Esophagus muscularis mucosa (tissue), 4 donors: Measurements from ENCODE around the gene NISCH.

Experiments used
- EP300 ChIP-seq: sonication (generic); formaldehyde crosslinking; IDR thresholded peaks from one replicate; pipeline ENCODE4 v1.6.1; 2017; ENCODE audit warnings: antibody characterized with exemption
- POLR2A ChIP-seq: fragments of 450-650 bp; IDR thresholded peaks from one replicate; pipeline ENCODE4 v1.6.1; 2017; ENCODE audit warnings: antibody characterized with exemption, moderate library complexity, mild to moderate bottlenecking, low read depth
- POLR2AphosphoS5 ChIP-seq, 2 donors: sonication (generic); formaldehyde crosslinking; IDR thresholded peaks; one replicate each; pipeline ENCODE4 v1.6.1; 2017; ENCODE audit warnings: antibody characterized with exemption in 2 of 2
- TF ChIP-seq, protein P1 (sequence below), 3 experiments: fragments of 200-600 bp in 2 of 3; fragments of 450-650 bp in 1 of 3; sonication (generic) in 2 of 3; IDR thresholded peaks; one replicate each; pipeline ENCODE4 v1.5.1; 2017 to 2019; ENCODE audit warnings: antibody characterized with exemption in 3 of 3, mild to moderate bottlenecking in 2 of 3, moderate library complexity in 1 of 3

DNA sequence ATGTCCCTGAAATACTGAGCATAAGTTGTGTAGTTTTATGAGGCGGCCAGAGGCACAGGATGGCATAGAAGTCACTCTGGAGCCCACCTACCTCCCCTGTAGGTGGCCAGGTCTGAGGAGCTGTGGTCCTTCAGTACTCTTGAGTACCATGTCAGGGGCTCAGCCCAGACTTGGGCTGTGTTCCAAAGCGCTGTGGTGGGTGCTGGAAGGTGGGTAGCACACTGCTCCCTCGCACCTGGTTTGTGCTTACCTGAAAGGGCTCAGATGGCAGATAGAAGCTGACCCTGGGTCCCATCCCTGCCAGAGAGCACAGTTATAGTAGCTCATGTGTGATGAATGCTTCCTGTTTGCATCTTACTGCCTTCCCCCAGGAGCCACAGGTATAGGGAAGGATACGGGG, 15.5 kb downstream of the NISCH start:
- TF ChIP-seq, protein P1, sequence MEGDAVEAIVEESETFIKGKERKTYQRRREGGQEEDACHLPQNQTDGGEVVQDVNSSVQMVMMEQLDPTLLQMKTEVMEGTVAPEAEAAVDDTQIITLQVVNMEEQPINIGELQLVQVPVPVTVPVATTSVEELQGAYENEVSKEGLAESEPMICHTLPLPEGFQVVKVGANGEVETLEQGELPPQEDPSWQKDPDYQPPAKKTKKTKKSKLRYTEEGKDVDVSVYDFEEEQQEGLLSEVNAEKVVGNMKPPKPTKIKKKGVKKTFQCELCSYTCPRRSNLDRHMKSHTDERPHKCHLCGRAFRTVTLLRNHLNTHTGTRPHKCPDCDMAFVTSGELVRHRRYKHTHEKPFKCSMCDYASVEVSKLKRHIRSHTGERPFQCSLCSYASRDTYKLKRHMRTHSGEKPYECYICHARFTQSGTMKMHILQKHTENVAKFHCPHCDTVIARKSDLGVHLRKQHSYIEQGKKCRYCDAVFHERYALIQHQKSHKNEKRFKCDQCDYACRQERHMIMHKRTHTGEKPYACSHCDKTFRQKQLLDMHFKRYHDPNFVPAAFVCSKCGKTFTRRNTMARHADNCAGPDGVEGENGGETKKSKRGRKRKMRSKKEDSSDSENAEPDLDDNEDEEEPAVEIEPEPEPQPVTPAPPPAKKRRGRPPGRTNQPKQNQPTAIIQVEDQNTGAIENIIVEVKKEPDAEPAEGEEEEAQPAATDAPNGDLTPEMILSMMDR (IDR thresholded peaks at IDR 0.05) = no peak
- no peak for TF ChIP-seq POLR2A
- no peak for TF ChIP-seq POLR2AphosphoS5 (IDR thresholded peaks at IDR 0.05)
- TF ChIP-seq EP300 = no peak
